HepG2 (cell line): ENCODE measurements around the gene RGS19. TPM values are rescaled to one million over a fixed set of nuclear protein-coding genes. Genes with fewer than 3 reads are reported as not detected.

Source experiments
- ELF4 ChIP-seq: sonication (generic); formaldehyde crosslinking; IDR thresholded peaks from 2 replicates; pipeline ENCODE4 v1.5.0; 2020; ENCODE audit warnings: missing genetic modification reagents, mild to moderate bottlenecking, moderate library complexity, borderline replicate concordance
- GPN1 ChIP-seq: sonication (generic); formaldehyde crosslinking; IDR thresholded peaks from 2 replicates; pipeline ENCODE4 v1.5.1; 2020; ENCODE audit warnings: missing genetic modification reagents, borderline replicate concordance
- NFE2L1 ChIP-seq: sonication (generic); formaldehyde crosslinking; IDR thresholded peaks from 2 replicates; pipeline ENCODE4 v1.4.0; 2020; ENCODE audit warnings: missing genetic modification reagents, mild to moderate bottlenecking, borderline replicate concordance
- PHB2 ChIP-seq: fragments of 450-650 bp; IDR thresholded peaks from 2 replicates; pipeline ENCODE4 v1.6.1; 2018; ENCODE audit not compliant: partially characterized antibody
- SALL1 ChIP-seq: sonication (generic); formaldehyde crosslinking; IDR thresholded peaks from 2 replicates; pipeline ENCODE4 v1.8.0; 2022; ENCODE audit warnings: mild to moderate bottlenecking, missing genetic modification reagents
- SMAD3 ChIP-seq: sonication (generic); formaldehyde crosslinking; IDR thresholded peaks from 2 replicates; pipeline ENCODE4 v1.4.0; 2020; ENCODE audit warnings: missing genetic modification reagents
- SMC3 ChIP-seq: IDR thresholded peaks from 2 replicates; pipeline ENCODE4 v1.6.1; 2011; ENCODE audit warnings: low read length, improper control_type of control experiment
- SP4 ChIP-seq: sonication (generic); formaldehyde crosslinking; IDR thresholded peaks from 2 replicates; pipeline ENCODE4 v1.8.1; 2023; ENCODE audit warnings: mild to moderate bottlenecking, missing genetic modification reagents
- ZNF432 ChIP-seq: sonication (generic); formaldehyde crosslinking; IDR thresholded peaks from 2 replicates; pipeline ENCODE4 v1.5.0; 2020; ENCODE audit warnings: missing genetic modification reagents, mild to moderate bottlenecking, borderline replicate concordance
- ZNF496 ChIP-seq: sonication (generic); formaldehyde crosslinking; IDR thresholded peaks from 2 replicates; pipeline ENCODE4 v1.8.1; 2023; ENCODE audit warnings: mild to moderate bottlenecking, moderate library complexity, missing genetic modification reagents; ENCODE audit not compliant: insufficient replicate concordance
- ZNF670 ChIP-seq: sonication (generic); formaldehyde crosslinking; IDR thresholded peaks from 2 replicates; pipeline ENCODE4 v1.8.0; 2022; ENCODE audit warnings: mild to moderate bottlenecking, missing genetic modification reagents, borderline replicate concordance
- polyA plus RNA-seq, 8 experiments: library from polyadenylated mRNA; depleted of rRNA in 3 of 8; stranded (reverse) in 7 of 8; unstranded in 1 of 8; fragments of >200 nt; fragmentation: Illumina TruSeq in 4 of 8; extraction: Trizol in 4 of 8; gene quantifications; 2 replicates each; pipeline versions ENCODE4 v1.2.1 to v1.2.3, GENCODE V29; 2011 to 2016; ENCODE audit warnings: low read depth in 4 of 8, missing spikeins in 1 of 8, mixed read lengths in 1 of 8; ENCODE audit not compliant: insufficient read depth in 1 of 8
- total RNA-seq, 5 experiments: library from RNA; depleted of rRNA; stranded (reverse); fragments of >200 nt; fragmentation: Illumina TruSeq; extraction: Trizol; gene quantifications; 2 replicates each; pipeline ENCODE4 v1.2.3, GENCODE V29; 2016; ENCODE audit warnings: low read depth in 1 of 5
- TF ChIP-seq, protein P1 (sequence below): sonication (generic); formaldehyde crosslinking; IDR thresholded peaks from 2 replicates; pipeline ENCODE4 v1.5.0; 2020; ENCODE audit warnings: missing genetic modification reagents
- TF ChIP-seq, protein P2 (sequence below): sonication (generic); formaldehyde crosslinking; IDR thresholded peaks from one replicate; pipeline ENCODE4 v1.5.1; 2020; ENCODE audit warnings: mild to moderate bottlenecking, missing genetic modification reagents; ENCODE audit errors: not compliant biosample characterization
- TF ChIP-seq, protein P3 (sequence below): IDR thresholded peaks from 2 replicates; pipeline ENCODE4 v1.6.1; 2016; ENCODE audit warnings: missing genetic modification reagents, missing compliant biosample characterization
- TF ChIP-seq, protein P4 (sequence below): sonication (generic); formaldehyde crosslinking; IDR thresholded peaks from 2 replicates; pipeline ENCODE4 v1.4.0; 2020; ENCODE audit warnings: missing genetic modification reagents

Gene RGS19
- total and polyA plus RNA-seq, 2 of the 13 experiments (the other 11 are each of a cell fraction or from before 2014, with no cell fraction given), result 10.7 to 11.9 TPM

DNA sequence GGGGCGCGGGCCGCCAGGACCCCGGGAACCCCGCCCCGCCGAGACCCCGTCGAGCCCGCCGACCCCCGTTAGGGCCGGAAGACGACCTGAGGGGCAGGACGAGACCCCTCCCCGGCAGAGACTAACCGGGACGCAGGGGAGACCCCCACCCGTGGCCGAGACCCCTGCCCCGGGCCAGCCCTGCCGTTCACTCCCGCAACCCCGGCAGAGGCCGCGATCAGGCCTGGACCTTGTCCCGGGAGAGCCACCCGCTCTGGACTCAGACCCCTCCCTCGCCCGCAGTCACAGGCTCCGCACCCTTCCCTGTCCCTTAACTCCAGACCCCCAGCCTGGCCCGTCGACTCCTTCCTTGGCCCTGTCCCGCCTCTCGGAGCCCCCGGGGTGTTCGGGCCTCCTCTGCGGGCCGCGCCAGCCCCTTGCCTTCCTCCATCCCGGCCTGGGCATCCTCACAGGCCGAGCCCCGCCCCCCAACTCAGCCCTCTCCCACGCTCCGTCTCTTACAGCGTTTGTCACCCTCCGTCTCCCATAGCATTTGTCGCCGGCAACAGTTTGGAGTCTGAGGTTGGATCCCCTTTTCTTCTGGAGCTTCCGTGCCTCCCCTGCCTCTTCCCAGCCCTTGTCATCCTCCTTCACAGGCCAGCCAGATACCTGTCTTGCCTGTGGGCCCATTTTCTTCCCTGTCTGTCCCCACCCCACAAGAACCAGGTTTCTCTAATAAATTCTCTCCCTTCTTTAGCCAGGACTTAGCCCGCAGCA is 15.8 kb downstream of the RGS19 start (continued):
- TF ChIP-seq, protein P1, sequence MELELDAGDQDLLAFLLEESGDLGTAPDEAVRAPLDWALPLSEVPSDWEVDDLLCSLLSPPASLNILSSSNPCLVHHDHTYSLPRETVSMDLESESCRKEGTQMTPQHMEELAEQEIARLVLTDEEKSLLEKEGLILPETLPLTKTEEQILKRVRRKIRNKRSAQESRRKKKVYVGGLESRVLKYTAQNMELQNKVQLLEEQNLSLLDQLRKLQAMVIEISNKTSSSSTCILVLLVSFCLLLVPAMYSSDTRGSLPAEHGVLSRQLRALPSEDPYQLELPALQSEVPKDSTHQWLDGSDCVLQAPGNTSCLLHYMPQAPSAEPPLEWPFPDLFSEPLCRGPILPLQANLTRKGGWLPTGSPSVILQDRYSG (CRISPR knock-in tag), result no peak
- TF ChIP-seq, protein P2, sequence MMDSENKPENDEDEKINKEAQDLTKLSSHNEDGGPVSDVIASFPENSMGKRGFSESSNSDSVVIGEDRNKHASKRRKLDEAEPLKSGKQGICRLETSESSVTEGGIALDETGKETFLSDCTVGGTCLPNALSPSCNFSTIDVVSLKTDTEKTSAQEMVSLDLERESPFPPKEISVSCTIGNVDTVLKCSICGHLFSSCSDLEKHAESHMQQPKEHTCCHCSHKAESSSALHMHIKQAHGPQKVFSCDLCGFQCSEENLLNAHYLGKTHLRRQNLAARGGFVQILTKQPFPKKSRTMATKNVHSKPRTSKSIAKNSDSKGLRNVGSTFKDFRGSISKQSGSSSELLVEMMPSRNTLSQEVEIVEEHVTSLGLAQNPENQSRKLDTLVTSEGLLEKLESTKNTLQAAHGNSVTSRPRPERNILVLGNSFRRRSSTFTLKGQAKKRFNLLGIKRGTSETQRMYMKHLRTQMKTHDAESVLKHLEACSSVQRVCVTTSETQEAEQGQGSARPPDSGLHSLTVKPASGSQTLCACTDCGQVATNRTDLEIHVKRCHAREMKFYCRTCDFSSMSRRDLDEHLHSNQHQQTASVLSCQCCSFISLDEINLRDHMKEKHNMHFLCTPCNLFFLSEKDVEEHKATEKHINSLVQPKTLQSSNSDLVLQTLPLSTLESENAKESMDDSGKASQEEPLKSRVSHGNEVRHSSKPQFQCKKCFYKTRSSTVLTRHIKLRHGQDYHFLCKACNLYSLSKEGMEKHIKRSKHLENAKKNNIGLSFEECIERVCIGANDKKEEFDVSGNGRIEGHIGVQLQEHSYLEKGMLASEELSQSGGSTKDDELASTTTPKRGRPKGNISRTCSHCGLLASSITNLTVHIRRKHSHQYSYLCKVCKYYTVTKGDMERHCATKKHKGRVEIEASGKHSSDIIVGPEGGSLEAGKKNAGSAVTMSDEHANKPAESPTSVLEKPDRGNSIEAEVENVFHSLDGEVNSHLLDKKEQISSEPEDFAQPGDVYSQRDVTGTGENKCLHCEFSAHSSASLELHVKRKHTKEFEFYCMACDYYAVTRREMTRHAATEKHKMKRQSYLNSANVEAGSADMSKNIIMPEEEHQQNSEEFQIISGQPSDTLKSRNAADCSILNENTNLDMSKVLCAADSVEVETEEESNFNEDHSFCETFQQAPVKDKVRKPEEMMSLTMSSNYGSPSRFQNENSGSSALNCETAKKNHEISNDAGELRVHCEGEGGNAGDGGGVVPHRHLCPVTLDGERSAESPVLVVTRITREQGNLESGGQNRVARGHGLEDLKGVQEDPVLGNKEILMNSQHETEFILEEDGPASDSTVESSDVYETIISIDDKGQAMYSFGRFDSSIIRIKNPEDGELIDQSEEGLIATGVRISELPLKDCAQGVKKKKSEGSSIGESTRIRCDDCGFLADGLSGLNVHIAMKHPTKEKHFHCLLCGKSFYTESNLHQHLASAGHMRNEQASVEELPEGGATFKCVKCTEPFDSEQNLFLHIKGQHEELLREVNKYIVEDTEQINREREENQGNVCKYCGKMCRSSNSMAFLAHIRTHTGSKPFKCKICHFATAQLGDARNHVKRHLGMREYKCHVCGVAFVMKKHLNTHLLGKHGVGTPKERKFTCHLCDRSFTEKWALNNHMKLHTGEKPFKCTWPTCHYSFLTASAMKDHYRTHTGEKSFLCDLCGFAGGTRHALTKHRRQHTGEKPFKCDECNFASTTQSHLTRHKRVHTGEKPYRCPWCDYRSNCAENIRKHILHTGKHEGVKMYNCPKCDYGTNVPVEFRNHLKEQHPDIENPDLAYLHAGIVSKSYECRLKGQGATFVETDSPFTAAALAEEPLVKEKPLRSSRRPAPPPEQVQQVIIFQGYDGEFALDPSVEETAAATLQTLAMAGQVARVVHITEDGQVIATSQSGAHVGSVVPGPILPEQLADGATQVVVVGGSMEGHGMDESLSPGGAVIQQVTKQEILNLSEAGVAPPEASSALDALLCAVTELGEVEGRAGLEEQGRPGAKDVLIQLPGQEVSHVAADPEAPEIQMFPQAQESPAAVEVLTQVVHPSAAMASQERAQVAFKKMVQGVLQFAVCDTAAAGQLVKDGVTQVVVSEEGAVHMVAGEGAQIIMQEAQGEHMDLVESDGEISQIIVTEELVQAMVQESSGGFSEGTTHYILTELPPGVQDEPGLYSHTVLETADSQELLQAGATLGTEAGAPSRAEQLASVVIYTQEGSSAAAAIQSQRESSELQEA, result peak; percentile 76
- TF ChIP-seq SMC3 (no peak), PHB2 (no peak), ZNF432 (CRISPR knock-in tag) (no peak), NFE2L1 (peak; percentile 91; the same call in 1 of the 2 replicates), ZNF670 (no peak; the same call in 1 of the 2 replicates), SALL1 (CRISPR knock-in tag) (peak; percentile 31), ZNF496 (CRISPR knock-in tag) (no peak), SMAD3 (CRISPR knock-in tag) (no peak; the same call in 1 of the 2 replicates), GPN1 (peak; percentile 41; the same call in 1 of the 2 replicates), ELF4 (no peak), SP4 (CRISPR knock-in tag) (no peak)
- TF ChIP-seq, protein P3, sequence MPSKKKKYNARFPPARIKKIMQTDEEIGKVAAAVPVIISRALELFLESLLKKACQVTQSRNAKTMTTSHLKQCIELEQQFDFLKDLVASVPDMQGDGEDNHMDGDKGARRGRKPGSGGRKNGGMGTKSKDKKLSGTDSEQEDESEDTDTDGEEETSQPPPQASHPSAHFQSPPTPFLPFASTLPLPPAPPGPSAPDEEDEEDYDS (CRISPR knock-in tag), result peak; percentile 20; the same call in 1 of the 2 replicates
- TF ChIP-seq, protein P4, sequence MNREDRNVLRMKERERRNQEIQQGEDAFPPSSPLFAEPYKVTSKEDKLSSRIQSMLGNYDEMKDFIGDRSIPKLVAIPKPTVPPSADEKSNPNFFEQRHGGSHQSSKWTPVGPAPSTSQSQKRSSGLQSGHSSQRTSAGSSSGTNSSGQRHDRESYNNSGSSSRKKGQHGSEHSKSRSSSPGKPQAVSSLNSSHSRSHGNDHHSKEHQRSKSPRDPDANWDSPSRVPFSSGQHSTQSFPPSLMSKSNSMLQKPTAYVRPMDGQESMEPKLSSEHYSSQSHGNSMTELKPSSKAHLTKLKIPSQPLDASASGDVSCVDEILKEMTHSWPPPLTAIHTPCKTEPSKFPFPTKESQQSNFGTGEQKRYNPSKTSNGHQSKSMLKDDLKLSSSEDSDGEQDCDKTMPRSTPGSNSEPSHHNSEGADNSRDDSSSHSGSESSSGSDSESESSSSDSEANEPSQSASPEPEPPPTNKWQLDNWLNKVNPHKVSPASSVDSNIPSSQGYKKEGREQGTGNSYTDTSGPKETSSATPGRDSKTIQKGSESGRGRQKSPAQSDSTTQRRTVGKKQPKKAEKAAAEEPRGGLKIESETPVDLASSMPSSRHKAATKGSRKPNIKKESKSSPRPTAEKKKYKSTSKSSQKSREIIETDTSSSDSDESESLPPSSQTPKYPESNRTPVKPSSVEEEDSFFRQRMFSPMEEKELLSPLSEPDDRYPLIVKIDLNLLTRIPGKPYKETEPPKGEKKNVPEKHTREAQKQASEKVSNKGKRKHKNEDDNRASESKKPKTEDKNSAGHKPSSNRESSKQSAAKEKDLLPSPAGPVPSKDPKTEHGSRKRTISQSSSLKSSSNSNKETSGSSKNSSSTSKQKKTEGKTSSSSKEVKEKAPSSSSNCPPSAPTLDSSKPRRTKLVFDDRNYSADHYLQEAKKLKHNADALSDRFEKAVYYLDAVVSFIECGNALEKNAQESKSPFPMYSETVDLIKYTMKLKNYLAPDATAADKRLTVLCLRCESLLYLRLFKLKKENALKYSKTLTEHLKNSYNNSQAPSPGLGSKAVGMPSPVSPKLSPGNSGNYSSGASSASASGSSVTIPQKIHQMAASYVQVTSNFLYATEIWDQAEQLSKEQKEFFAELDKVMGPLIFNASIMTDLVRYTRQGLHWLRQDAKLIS (CRISPR knock-in tag), result no peak
